Esophagus squamous epithelium (tissue), 4 donors: ENCODE results near the gene ETS1.

Source experiments
- CTCF ChIP-seq, 6 experiments: fragments of 450-650 bp in 4 of 6; fragments of 200-600 bp in 2 of 6; sonication (generic) in 2 of 6; IDR thresholded peaks; one replicate each; pipeline ENCODE4 v1.5.1; 2016 to 2019; ENCODE audit warnings: antibody characterized with exemption in 6 of 6, mild to moderate bottlenecking in 4 of 6, moderate library complexity in 4 of 6
- POLR2A ChIP-seq, 4 donors: fragments of 450-650 bp; IDR thresholded peaks; one replicate each; pipeline ENCODE4 v1.6.1; 2017; ENCODE audit warnings: antibody characterized with exemption in 4 of 4, mild to moderate bottlenecking in 4 of 4, moderate library complexity in 3 of 4

GRCh38 chr11:128563942-128564641 is 23.3 kb downstream of the ETS1 start:
- no peak for TF ChIP-seq CTCF (IDR thresholded peaks at IDR 0.05)
- TF ChIP-seq POLR2A (IDR thresholded peaks at IDR 0.05) = no peak
